Activated T-cell treated with anti-CD3 and anti-CD28 coated beads, Interleukin-2, amount 50 U/mL, for 72 hours (primary cell): Measurements from ENCODE around the gene MEIG1. TPM values are rescaled to one million over a fixed set of nuclear protein-coding genes. Genes with fewer than 3 reads are reported as not detected.
"Not testable (repeated sequence)": the region's sequence is repeated elsewhere in the genome, so short reads cannot be mapped to it uniquely, and the experiment has no call there.

Experiments
- ATAC-seq, 2 donors: fragments of 150-1000 bp; cut with Tn5 transposase; replicated peaks in 1 of 2; 2 replicates each; pipeline ENCODE4 v1.10.0; 2021; ENCODE audit warnings: moderate library complexity in 2 of 2, mild to moderate bottlenecking in 1 of 2
- DNase-seq, 2 donors: peaks; one replicate each; pipeline ENCODE4 v3.0.0; 2021 to 2022; ENCODE audit warnings: mixed read lengths in 1 of 2
- H3K27ac Mint-ChIP-seq: one replicate; pipeline ENCODE4 v1.8.0; 2022; ENCODE audit warnings: mild to moderate bottlenecking, moderate library complexity, mixed read lengths
- H3K27me3 Mint-ChIP-seq: one replicate; pipeline ENCODE4 v1.8.0; 2022; ENCODE audit warnings: low read depth, mixed read lengths
- H3K36me3 Mint-ChIP-seq, 2 donors: one replicate each; pipeline ENCODE4 v1.8.0; 2022; ENCODE audit warnings: mixed read lengths in 2 of 2, mild to moderate bottlenecking in 1 of 2; ENCODE audit not compliant: insufficient read depth in 2 of 2
- H3K4me1 Mint-ChIP-seq: one replicate; pipeline ENCODE4 v1.8.0; 2022; ENCODE audit warnings: low read depth, mixed read lengths
- H3K4me3 Mint-ChIP-seq, 2 donors: one replicate each; pipeline ENCODE4 v1.8.0; 2022; ENCODE audit warnings: mild to moderate bottlenecking in 2 of 2, mixed read lengths in 2 of 2, moderate library complexity in 2 of 2
- H3K9me3 Mint-ChIP-seq, 2 donors: one replicate each; pipeline ENCODE4 v1.8.0; 2022; ENCODE audit warnings: mixed read lengths in 2 of 2
- total RNA-seq, 2 donors: library from RNA; stranded (reverse); gene quantifications; one replicate each; pipeline ENCODE4 v1.2.3, GENCODE V29; 2022

The MEIG1 gene
- total RNA-seq, 2 donors from 2014 or later, result 2.4 TPM; not detected in 1

DNA sequence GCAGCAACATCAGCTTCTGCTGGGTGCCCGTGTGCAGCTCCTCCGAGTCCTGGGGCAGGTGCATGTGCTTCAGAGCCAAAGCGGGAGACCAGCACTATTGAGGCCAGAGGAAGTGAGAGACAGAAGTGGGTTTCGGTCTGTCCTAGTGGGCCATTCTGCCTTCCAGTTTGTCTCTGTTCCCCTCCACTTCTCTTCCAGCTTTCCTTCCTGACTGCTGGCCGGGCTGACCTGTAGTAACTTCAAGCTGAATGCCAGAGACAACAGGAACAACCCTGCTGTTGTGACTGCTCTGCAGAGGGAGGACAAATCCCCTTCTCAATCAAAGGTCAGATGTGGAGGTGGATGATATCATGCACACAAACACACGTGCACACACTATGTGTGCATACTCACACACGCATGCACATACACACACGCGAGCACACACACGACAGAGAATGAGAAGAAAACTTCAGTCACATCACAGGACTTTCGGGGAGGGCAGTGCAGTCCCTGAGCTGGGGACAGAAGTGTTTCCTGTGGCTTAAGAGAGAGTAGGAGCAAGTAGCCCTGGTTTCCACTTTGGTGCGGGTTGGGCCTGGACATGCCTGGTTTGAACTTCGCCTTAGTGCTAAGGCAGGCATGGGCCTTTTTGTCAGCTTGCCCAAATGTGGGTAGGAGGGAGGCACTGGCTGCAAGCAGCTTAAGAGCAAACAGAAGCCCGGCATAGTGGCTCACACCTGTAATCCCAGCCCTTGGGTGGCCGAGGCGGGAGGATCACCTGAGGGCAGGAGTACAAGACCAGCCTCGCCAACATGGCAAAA, 16.8 kb upstream of the MEIG1 start:
- not testable (repeated sequence) for H3K27ac Mint-ChIP-seq, H3K4me1 Mint-ChIP-seq, H3K4me3 Mint-ChIP-seq, H3K27me3 Mint-ChIP-seq, H3K9me3 Mint-ChIP-seq, DNase-seq, ATAC-seq
- H3K36me3 Mint-ChIP-seq, result peaks cover 4 to 18% of the 10 kb centered on the region in 2 donors

DNA sequence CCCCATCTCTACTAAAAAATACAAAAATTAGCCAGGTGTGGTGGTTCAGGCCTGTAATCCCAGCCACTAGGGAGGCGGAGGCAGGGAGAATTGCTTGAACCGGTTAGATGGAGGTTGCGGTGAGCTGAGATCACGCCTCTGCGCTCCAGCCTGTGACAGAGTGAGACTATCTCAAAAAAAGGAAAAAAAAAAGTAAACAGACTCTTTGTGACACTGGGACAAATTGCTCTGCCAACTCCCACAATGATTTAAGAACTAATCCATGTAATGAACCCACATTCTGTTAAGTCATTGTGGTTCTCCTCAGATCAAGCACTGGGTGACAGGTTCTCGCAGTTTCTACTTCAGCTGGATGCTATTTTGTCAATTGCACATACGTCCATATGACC, 16.2 kb upstream of the MEIG1 start:
- peaks cover 4 to 16% of the 10 kb centered on the region in 2 donors for H3K36me3 Mint-ChIP-seq
- not testable (repeated sequence) for H3K9me3 Mint-ChIP-seq, H3K4me3 Mint-ChIP-seq, H3K4me1 Mint-ChIP-seq, ATAC-seq, DNase-seq, H3K27me3 Mint-ChIP-seq, H3K27ac Mint-ChIP-seq

GRCh38 chr10:14945108-14945507, 14.1 kb upstream of the MEIG1 start:
- no peaks in the 10 kb centered on the region for H3K9me3 Mint-ChIP-seq
- no peak overlapping the region for H3K27ac Mint-ChIP-seq
- peaks cover 4 to 20% of the 10 kb centered on the region in 2 donors for H3K36me3 Mint-ChIP-seq
- H3K4me3 Mint-ChIP-seq, result no peak overlapping the region
- peaks cover 5% of the 10 kb centered on the region for H3K4me1 Mint-ChIP-seq
- ATAC-seq (no peak), DNase-seq (no peak)
- H3K27me3 Mint-ChIP-seq, result no peaks in the 10 kb centered on the region

DNA sequence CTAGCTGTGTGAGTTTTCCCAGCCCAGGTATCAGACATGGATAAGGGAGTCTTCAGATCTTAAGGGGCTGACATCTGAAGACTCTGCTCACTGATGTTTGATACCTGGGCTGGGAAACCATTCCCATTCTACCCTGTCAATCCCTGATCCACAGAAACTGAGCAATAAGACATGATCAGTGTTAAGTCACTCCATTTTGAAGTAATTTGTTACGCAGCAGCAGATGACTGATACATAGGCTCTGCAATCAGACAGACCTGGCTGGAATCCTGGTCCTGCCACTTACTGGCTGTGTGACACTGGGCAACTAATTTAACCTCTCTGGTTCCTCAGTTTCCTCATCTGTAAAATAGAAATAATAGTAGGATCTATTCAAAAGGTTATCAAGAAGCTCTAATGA, 11.9 kb upstream of the MEIG1 start:
- peaks cover 19% of the 10 kb centered on the region for H3K4me1 Mint-ChIP-seq
- no peak for DNase-seq
- no peak overlapping the region for H3K27ac Mint-ChIP-seq
- no peak for ATAC-seq
- H3K27me3 Mint-ChIP-seq, result no peaks in the 10 kb centered on the region
- peaks cover 5 to 24% of the 10 kb centered on the region in 2 donors for H3K36me3 Mint-ChIP-seq
- H3K4me3 Mint-ChIP-seq, result no peak overlapping the region
- H3K9me3 Mint-ChIP-seq, result no peaks in the 10 kb centered on the region

DNA sequence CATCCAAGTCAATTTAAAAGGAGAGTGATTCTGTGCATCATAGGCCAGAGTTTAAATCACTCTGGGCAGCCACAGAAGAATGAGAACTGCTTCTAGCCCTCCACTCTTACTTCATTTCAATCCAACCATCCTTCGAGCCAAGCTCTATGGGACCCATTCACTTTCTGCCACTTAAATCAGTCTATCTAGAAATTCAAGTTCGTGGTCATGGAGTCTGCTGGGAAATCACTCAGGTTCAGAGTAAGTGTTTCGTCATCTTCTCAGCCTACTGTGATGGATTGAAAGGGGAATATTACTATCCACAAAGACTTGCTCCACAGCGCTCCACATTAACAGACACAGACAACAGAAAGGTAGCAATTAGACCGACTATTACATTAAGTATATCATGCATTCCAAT, 9.9 kb upstream of the MEIG1 start:
- no peak for ATAC-seq
- no peak overlapping the region for H3K27ac Mint-ChIP-seq
- no peak overlapping the region for H3K4me3 Mint-ChIP-seq
- no peak for DNase-seq
- peaks cover 3 to 16% of the 10 kb centered on the region in 2 donors for H3K36me3 Mint-ChIP-seq
- H3K9me3 Mint-ChIP-seq, result no peaks in the 10 kb centered on the region
- no peaks in the 10 kb centered on the region for H3K27me3 Mint-ChIP-seq
- H3K4me1 Mint-ChIP-seq, result peaks cover 32% of the 10 kb centered on the region

DNA sequence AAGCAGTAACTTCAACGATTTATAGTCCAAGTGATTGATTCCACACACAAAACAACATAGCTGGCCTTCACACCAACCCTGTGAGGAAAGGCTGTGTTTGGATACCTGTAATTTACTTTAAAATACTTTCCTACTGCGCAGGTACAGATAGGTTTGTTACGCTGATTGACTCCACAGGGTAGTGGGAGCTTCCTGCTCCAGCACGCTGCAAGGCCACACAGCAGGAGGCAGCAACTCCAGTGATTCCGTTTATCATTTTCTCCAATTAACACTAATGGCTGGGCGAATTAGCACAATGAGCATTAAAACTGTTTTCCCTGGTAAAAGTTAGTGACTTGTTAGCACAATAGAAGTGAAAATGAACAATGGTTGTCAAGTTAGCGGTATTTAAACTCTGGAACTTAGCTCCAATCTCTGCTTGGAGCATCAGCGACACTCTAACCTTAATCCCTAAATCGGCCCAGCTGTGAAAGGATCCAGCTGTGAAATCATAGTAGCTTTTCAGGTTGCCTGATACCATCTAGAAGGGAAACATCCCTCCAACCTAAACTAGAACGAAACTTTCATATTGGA, 6.3 kb upstream of the MEIG1 start:
- peaks cover 48% of the 10 kb centered on the region for H3K4me1 Mint-ChIP-seq
- no peaks in the 10 kb centered on the region for H3K9me3 Mint-ChIP-seq
- peak overlapping the region; percentile 94 to 98 for H3K4me3 Mint-ChIP-seq
- peak overlapping the region; percentile 99 for H3K27ac Mint-ChIP-seq
- no peaks in the 10 kb centered on the region for H3K27me3 Mint-ChIP-seq
- peaks cover 1 to 10% of the 10 kb centered on the region in 2 donors for H3K36me3 Mint-ChIP-seq
- no peak for ATAC-seq
- no peak for DNase-seq

- Mint-ChIP-seq H3K36me3 (peaks cover 1 to 10% of the 10 kb centered on the region in 2 donors), H3K9me3 (no peaks in the 10 kb centered on the region), H3K4me1 (peaks cover 48% of the 10 kb centered on the region), H3K27ac (peak overlapping the region; percentile 99), H3K4me3 (peak overlapping the region; percentile 94 to 98), H3K27me3 (no peaks in the 10 kb centered on the region)
- peak; percentile 51 to 64 for ATAC-seq
- peak in 1 of 2 donors; percentile 57 for DNase-seq
Measured at GRCh38 chr10:14953424-14954000, 5.7 kb upstream of the MEIG1 start.

GRCh38 chr10:14954001-14954770, 5.0 kb upstream of the MEIG1 start, which contains the start of gene DCLRE1C:
DCLRE1C (minus strand) TSS chr10:14954096; CDS start chr10:14954010, 86 bp downstream.
- H3K4me1 Mint-ChIP-seq, result peaks cover 48% of the 10 kb centered on the region
- ATAC-seq, result peak; percentile 92 to 94
- no peaks in the 10 kb centered on the region for H3K27me3 Mint-ChIP-seq
- no peaks in the 10 kb centered on the region for H3K9me3 Mint-ChIP-seq
- peak; percentile 91 to 93 for DNase-seq
- peaks cover 1 to 10% of the 10 kb centered on the region in 2 donors for H3K36me3 Mint-ChIP-seq
- peak within 1 kb of the TSS; percentile 99 for H3K27ac Mint-ChIP-seq
- peak within 1 kb of the TSS; percentile 94 to 98 for H3K4me3 Mint-ChIP-seq

DNA sequence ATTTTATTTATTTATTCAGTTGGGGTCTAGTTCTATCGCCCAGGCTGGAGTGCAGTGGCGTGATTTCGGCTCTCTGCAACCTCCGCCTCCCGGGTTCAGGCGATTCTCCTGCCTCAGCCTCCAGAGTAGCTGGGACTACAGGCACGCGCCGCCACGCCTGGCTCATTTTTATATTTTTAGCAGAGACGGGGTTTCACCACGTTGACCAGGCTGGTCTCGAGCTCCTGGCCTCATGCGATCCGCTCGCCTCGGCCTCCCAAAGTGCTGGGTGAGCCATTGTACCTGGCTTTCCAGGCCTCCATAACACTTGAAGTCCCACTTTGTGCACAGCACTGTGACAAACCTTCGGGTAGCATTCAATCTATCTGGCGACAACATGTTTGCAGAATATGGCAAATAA, 4.3 kb upstream of the MEIG1 start:
- ATAC-seq (no peak), DNase-seq (no peak)
- H3K27me3 Mint-ChIP-seq, result no peaks in the 10 kb centered on the region
- H3K9me3 Mint-ChIP-seq, result no peaks in the 10 kb centered on the region
- peak overlapping the region; percentile 99 for H3K27ac Mint-ChIP-seq
- peaks cover 43% of the 10 kb centered on the region for H3K4me1 Mint-ChIP-seq
- H3K4me3 Mint-ChIP-seq, result peak overlapping the region; percentile 94 to 98
- peaks cover 1 to 7% of the 10 kb centered on the region in 2 donors for H3K36me3 Mint-ChIP-seq

DNA sequence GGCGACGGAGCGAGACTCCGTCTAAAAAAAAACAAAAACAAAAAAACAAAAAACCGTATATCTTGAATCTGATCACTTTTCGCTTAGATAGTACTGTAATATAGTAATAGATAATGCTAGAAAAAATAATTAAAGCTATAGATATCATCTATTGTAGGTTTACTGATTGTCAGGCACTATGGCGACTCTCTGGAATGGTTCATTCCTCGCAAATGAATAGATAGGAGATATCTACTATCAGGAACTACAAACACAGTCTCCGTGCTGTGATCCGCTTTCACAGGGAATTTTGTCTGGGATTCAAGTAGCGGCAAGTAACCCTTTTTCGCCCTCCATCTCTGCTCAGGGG, 342 bp upstream of the MEIG1 start:
- Mint-ChIP-seq H3K4me3 (peak overlapping the region; percentile 96 to 99), H3K4me1 (peaks cover 25% of the 10 kb centered on the region), H3K27ac (peak overlapping the region; percentile 26), H3K36me3 (peaks cover 0 to under 1% of the 10 kb centered on the region in 2 donors), H3K9me3 (no peaks in the 10 kb centered on the region), H3K27me3 (no peaks in the 10 kb centered on the region)
- no peak for ATAC-seq
- no peak for DNase-seq

GRCh38 chr10:14967897-14968296, 8.7 kb downstream of the MEIG1 start:
- DNase-seq (no peak), ATAC-seq (no peak)
- no peaks in the 10 kb centered on the region for H3K4me1 Mint-ChIP-seq
- no peaks in the 10 kb centered on the region for H3K27me3 Mint-ChIP-seq
- H3K27ac Mint-ChIP-seq, result no peak overlapping the region
- H3K4me3 Mint-ChIP-seq, result no peak overlapping the region
- H3K9me3 Mint-ChIP-seq, result no peaks in the 10 kb centered on the region
- H3K36me3 Mint-ChIP-seq, result no peaks in the 10 kb centered on the region

- DNase-seq (peak; percentile 52 to 54), ATAC-seq (peak; percentile 54 to 70)
- no peaks in the 10 kb centered on the region for H3K36me3 Mint-ChIP-seq
- H3K9me3 Mint-ChIP-seq, result no peaks in the 10 kb centered on the region
- peaks cover 12% of the 10 kb centered on the region for H3K27me3 Mint-ChIP-seq
- H3K4me1 Mint-ChIP-seq, result no peaks in the 10 kb centered on the region
- no peak overlapping the region for H3K27ac Mint-ChIP-seq
- H3K4me3 Mint-ChIP-seq, result no peak overlapping the region
Measured at GRCh38 chr10:14971867-14972448, 12.8 kb downstream of the MEIG1 start.
